EH (cell line): ENCODE measurements around the gene MAGI1.
A peak's percentile ranks its signal among the peaks of the same experiment; 100 is the strongest.
"Not testable (repeated sequence)": the region's sequence is repeated elsewhere in the genome, so short reads cannot be mapped to it uniquely, and the experiment has no call there.

ENCODE experiments used
- DNase-seq: peaks from one replicate; pipeline ENCODE4 v3.0.0-alpha.2; 2015; ENCODE audit warnings: low read depth

Gene MAGI1

GRCh38 chr3:65560901-65561300, 477.8 kb downstream of the MAGI1 start:
- DNase-seq = no peak

DNA sequence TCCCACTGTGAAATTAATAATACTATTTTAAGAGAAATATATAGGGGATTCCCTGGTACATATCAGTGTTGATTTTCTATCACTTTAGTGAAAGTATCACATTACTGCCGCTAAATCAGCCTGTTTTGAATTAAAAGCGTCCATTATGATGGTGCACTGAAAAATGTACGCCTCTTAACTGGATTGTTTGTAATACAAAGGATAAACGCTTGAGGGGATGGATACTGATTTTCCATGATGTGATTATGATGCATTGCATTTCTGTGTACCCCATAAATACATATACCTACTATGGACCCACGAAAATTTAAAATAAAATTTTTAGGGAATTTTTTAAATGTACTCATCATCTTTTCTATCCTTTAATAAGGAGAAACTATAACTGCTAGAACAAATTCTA, 478.6 kb downstream of the MAGI1 start:
- DNase-seq = peak; percentile 59

- DNase-seq = no peak
Measured at GRCh38 chr3:65559643-65560042, 479.1 kb downstream of the MAGI1 start.

DNA sequence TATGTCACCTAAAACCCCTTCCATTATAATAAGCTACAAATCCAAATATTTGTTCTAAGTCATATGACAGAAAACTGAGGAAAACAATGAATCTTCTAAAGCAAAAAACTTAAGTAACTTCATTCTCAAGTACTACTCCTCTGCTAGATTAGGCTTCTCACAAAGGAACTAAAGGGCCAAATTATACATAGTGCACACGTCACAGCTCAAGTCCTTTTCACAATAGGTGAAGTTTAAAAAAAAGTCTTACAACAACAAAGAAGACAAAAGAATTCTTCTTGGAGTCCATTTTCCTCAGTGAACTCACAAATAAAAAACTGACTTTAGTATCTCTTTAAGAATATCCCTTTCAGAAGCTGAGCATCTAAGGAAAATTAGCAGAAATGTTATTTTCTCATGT, 479.9 kb downstream of the MAGI1 start:
- no peak for DNase-seq

GRCh38 chr3:65557899-65558564, 480.7 kb downstream of the MAGI1 start:
- no peak for DNase-seq

GRCh38 chr3:65556934-65557577, 481.7 kb downstream of the MAGI1 start:
- DNase-seq = no peak

- DNase-seq = no peak
Measured at GRCh38 chr3:65552434-65552833, 486.3 kb downstream of the MAGI1 start.

DNA sequence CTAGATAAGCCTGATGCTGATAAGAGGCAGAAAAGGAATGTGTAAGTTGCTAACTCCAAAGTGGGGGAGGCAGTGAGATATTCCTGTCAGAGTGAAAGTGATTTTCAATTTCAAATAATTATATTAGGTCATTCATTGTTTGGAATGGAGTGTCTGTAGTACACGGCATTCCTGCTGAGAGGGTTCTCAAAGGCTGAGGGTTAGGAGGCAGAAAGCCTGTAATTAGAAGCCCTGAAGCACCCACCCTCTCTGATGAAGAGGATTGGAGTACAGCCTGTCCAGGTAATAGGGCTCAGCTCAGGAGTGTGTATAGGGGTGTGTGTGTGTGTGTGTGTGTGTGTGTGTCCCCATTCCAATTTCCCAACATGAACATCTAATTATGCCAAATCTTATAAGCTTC, 486.8 kb downstream of the MAGI1 start:
- no peak for DNase-seq

DNA sequence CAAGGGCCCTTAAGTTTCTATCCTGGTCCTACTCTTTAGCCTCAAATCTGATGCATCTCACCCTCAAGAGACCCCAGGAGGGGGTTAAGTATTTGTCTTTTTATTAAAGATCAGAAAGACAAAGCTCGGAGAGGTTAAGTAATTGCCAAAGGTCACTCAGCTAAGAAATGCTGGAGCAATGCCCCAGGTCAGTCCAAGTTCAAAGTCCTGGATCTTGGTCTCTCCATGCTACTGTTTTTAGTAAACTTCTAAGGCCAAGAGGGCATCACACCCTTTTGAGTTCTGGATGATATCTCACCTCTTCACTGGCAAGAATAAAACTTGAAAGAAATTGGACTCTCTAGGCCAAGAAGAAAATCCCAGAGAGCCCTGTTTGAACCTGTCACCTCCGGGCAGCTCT, 488.6 kb downstream of the MAGI1 start:
- DNase-seq = no peak

DNA sequence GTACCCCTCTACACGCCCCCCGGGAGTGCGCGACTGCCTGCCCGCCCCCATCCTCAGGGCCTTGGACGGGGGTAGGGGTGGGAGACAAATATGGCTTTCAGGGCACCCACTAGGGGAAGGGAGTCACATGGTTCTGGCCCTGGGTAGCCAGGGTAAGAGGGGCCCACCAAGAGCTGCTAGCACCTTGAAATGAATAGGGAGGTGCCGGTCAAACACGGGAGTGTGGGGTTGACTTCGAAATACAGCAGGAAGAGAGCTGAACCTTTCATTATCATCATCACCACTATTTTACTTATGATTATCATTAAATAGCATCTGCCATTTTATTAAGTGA, 489.1 kb downstream of the MAGI1 start:
- no peak for DNase-seq

DNA sequence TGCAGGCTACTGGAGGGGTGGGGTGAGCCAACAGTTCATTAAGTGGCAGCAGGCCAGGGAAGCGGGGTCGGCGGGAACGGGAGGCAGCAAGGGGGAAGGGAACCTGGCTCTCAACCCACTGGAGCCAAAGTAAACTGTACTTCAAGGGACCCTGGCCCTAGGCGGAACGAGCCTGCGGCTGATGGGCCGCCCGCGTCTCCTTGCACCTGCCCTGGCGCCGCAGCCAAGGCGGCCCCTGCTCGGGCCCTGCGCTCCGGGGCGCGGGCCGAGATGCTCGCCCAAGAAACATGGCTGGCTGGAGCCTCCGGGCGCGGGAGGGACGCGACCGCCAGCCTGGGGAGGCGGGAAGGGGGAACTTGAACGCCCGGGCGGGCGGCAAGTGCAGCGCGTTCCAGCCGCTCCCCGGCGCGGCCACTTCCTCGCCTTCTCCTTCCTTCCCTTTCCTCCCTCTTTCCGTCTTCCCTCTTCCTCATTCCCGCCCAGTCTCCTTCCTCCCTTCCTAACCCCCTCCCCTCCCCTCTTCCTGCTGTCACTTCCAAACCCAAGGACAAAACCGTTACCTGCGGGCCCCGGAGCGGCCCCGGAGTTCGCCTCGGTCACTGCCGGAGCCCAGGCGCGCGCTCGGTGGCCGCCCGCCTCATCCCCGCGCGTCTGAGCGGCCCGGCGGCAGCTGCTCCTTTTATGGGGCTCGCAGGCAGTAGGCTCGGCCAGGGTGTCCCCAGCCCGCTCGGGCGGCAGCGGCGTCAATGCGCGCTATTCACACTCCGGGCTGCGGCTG, 489.7 kb downstream of the MAGI1 start:
- DNase-seq = peak; percentile 46

DNA sequence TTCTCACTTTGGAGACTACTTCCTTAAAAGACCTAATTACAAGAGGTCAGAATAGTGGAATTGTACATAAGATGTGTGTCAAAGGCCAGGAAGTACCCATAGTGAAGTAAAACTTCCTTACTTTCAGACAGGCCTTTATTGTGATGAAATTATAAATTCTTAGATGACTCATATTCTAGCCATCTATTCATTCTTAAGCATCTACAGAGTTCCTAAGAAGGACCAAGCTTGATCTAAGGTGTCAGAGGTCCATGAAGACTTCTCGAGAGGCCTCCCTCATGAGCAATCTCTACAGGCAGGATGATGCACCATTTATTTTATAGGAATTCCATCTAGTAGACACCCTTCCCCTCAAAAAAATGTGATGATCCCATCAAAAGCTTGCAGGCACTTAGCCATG, 493.3 kb downstream of the MAGI1 start:
- peak; percentile 82 for DNase-seq

DNA sequence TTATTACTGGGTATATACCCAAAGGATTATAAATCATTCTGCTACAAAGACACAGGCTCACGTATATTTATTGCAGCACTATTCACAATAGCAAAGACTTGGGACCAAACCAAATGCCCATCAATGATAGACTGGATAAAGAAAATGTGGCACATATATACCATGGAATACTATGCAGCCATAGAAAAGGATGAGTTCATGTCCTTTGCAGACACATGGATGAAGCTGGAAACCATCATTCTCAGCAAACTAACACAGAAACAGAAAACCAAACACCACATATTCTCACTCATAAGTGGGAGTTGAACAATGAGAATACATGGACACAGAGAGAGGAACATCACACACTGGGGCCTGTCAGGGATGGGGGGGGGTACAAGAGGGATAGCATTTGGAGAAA, 495.3 kb downstream of the MAGI1 start:
- DNase-seq = not testable (repeated sequence)

- no peak for DNase-seq
Measured at GRCh38 chr3:65540666-65541065, 498.1 kb downstream of the MAGI1 start.

DNA sequence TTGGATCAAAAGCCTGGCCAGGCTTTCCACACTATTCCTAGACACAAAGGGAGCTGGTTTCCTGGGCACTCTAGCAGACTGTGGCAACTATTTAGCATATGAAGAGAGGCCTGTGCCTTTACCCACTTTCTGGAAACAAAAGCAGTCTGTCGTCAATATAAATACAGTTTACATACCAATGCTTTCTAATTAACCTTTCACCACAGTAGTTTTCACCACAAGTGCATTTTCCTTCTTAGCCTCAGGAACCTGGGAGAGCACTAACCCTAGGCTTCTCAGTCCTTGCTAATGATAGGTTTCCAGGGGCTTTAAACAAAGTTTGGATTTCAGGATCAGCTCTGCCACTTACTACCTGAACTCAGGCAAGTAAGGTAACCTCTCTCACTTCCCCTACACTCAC, 499.1 kb downstream of the MAGI1 start:
- DNase-seq = no peak

DNA sequence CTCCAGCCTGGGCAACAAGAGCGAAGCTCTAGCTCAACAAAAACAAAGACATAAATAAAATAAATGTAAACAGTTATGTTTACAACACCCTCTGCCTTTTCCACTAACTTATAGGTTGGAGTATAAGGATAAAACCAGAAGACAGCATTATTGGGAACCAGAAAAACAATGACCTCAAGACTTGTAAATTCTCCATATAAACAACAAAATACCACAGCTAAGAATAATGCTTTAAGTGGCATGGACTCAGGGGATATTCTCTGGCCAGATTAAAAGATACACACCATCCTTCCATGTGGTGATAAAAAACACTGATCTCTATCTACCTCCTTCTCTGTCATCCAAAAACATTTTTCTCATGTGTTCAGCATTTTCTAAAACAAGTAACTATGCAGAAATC, 500.6 kb downstream of the MAGI1 start:
- peak; percentile 57 for DNase-seq

DNA sequence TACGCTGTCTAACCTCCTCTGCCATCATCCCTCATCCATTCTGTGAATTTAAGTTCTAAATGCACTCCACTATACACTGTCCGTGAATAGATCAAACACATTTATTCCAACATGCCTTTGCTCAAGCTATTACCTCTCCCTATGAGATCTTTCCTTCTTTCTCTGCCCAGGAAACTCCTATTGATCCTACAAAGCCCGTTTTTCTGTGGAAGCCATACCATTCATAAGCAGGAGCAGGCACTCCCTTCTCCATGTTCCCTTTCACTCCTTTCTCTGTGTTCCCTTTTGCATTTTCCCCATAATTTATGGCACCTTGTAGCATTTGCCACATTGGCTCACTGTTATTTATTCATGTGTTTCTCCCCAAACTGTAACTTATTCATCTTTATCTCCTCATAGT, 501.6 kb downstream of the MAGI1 start:
- DNase-seq = no peak

DNA sequence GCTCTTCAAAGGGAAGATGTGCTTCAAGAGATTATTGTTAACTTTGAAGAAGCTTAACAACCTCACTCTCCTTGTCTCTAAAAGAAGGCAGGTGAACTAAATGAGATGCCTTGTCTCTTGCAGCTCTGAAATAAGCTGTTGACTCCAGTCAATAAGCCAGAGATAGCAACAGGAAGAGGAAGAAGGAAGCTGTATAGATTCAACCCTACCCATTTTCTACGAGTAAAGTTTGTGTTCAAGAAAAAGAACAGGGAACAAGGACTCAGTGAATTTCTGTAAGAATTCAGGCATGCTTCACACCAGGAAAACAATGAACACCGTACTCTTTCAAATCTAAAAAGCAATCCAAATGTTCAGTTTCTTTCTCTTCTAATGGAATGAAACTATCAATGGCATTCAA, 503.5 kb downstream of the MAGI1 start:
- no peak for DNase-seq

GRCh38 chr3:65534805-65535204, 503.9 kb downstream of the MAGI1 start:
- DNase-seq = no peak

DNA sequence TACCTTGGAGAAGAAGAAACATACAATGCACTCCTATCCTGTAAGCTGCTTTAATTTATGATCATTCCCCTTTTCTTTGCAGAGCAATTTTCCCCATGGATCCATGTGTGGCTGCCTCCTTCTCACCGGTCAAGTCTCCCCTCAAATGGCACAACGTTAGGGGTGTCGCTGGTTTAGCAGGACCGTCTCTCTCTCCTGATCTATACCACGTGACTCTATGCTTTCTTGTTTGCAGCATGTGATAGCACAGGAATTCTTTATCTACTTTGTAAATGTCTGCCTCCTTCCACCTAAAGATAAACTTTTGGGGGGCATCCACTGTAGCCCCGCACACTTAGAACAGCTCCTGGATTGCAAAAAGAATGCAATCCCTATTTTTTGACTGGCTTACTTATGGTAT, 506.0 kb downstream of the MAGI1 start:
- DNase-seq = no peak

DNA sequence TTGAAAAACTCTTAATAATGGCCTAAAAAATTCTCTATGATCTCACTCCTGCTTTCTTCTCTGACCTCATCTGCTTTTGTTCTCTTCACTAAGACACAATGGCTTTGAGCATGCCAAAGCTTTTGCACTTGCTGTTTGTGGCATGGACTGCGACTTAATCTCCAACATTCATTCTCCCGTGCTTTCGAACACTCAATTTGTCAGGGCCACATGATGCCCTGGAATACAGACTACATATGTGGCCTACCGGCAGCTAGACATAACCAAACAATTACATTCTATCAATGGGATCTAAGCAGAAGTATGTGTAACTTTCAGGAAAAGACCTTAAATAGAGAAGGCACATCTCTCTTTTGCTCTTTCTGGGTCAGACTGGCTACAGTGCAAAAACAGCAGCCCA, 506.5 kb downstream of the MAGI1 start:
- no peak for DNase-seq

DNA sequence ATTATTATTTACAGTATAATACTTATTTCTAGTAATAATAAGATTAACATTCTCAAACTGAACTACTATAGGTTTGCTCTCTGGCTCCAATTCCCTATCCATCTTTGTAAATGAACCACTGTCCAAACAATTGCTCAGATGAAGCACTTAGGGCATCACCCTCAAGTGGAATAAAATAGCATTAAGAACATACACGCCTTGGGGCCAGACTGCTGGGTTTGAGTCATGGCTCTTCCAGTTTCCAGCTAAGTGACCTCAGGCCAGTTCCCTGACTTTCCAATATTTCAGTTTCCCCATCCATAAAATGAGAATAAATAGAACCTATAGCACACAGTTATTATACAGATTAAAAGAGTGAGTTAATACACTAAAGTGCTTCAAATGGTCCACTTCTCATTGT, 507.2 kb downstream of the MAGI1 start:
- DNase-seq = peak; percentile 47

DNA sequence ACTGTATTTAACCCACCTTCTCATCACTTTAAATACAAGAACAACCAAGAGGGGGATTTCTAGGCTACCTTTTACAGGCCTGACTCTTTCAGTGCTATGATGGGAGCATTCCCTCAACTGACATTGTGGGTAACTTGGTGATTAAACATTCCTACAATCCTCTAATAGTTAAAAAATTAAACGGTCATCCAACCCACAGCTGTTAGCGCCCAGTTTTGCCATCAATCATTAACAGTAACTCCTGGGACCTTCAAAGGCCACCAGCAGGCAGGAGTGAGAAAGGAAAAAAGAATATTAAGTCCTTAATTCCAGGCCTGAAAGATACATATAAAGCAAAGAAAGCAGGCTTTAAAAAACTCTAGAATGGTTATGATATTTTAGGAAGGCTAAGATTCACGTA, 512.1 kb downstream of the MAGI1 start:
- no peak for DNase-seq

- DNase-seq = no peak
Measured at GRCh38 chr3:65524584-65524983, 514.1 kb downstream of the MAGI1 start.
